Memory B cell (primary cell): Measurements from ENCODE around the gene UCP2.

ENCODE experiments used
- ATAC-seq: fragments of 150-1000 bp; cut with Tn5 transposase; 2 replicates; pipeline ENCODE4 v1.10.0; 2021; ENCODE audit warnings: low read depth, mild to moderate bottlenecking, moderate library complexity
- DNase-seq, 2 donors: peaks; one replicate each; pipeline ENCODE4 v3.0.0; 2022; ENCODE audit warnings: low spot score in 2 of 2
- H3K27ac Mint-ChIP-seq: one replicate; pipeline ENCODE4 v1.8.0; 2022; ENCODE audit warnings: mild to moderate bottlenecking, moderate library complexity, mixed read lengths
- H3K27me3 Mint-ChIP-seq: one replicate; pipeline ENCODE4 v1.8.0; 2022; ENCODE audit warnings: mixed read lengths
- H3K36me3 Mint-ChIP-seq: one replicate; pipeline ENCODE4 v1.8.0; 2022; ENCODE audit warnings: mild to moderate bottlenecking, mixed read lengths
- H3K4me1 Mint-ChIP-seq: one replicate; pipeline ENCODE4 v1.8.0; 2022; ENCODE audit warnings: mixed read lengths
- H3K4me3 Mint-ChIP-seq: one replicate; pipeline ENCODE4 v1.8.0; 2022; ENCODE audit warnings: mild to moderate bottlenecking, moderate library complexity, mixed read lengths
- H3K9me3 Mint-ChIP-seq: one replicate; pipeline ENCODE4 v1.8.0; 2022; ENCODE audit warnings: mixed read lengths

UCP2 gene

GRCh38 chr11:74015919-74016684 lies 33.5 kb upstream of the UCP2 start:
- Mint-ChIP-seq H3K4me3 (no peak overlapping the region), H3K27me3 (no peaks in the 10 kb centered on the region), H3K9me3 (no peaks in the 10 kb centered on the region), H3K4me1 (peaks cover 31% of the 10 kb centered on the region), H3K27ac (peak overlapping the region; percentile 51), H3K36me3 (peaks cover 14% of the 10 kb centered on the region)
- no peak for ATAC-seq
- no peak for DNase-seq

DNA sequence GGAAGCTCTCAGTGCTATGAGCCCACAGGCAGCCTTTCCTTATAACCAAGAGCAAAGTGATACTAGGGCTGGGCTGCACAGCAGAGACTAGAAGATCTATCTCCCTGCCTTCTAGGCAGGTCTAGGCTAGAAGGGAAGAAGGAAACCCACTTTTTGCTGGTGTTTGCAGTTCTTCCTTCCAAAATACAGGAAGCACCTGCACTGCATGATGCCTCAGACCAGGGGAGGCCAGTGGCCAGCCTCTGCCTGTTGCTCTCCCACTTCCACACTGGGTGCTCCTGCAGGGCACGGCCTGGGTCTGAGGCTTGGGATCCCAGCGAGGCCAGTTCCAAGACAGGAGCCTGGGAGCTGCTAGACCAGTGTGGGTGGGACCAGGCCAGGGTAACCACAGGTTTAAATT lies 32.2 kb upstream of the UCP2 start:
- H3K4me3 Mint-ChIP-seq, result no peak overlapping the region
- peak overlapping the region; percentile 79 for H3K27ac Mint-ChIP-seq
- peaks cover 42% of the 10 kb centered on the region for H3K4me1 Mint-ChIP-seq
- H3K27me3 Mint-ChIP-seq, result no peaks in the 10 kb centered on the region
- peaks cover 14% of the 10 kb centered on the region for H3K36me3 Mint-ChIP-seq
- DNase-seq (no peak), ATAC-seq (no peak)
- no peaks in the 10 kb centered on the region for H3K9me3 Mint-ChIP-seq

DNA sequence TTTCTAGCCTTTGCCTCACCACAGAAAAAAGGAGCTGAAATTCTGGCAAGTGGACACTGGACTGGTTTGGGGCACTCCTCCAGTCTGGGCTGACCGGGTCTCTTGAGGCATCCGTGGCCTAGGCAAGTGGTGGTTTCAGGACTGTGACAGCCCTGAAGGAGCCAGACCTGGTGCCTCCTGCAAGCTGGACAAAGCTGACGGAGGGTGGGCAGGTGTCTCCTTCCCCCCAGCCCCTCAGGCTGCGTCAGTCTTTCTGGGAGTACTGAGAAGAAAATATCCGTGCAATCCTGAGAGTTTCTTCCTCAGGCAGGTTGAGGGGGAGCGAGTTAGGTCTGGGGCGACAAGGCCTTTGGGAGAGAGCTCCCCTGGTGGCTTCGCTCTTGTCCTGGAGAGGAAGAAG lies 30.5 kb upstream of the UCP2 start:
- ATAC-seq (no peak), DNase-seq (no peak)
- H3K27ac Mint-ChIP-seq, result peak overlapping the region; percentile 97
- H3K27me3 Mint-ChIP-seq, result no peaks in the 10 kb centered on the region
- peaks cover 48% of the 10 kb centered on the region for H3K4me1 Mint-ChIP-seq
- no peaks in the 10 kb centered on the region for H3K9me3 Mint-ChIP-seq
- H3K4me3 Mint-ChIP-seq, result no peak overlapping the region
- peaks cover 14% of the 10 kb centered on the region for H3K36me3 Mint-ChIP-seq

DNA sequence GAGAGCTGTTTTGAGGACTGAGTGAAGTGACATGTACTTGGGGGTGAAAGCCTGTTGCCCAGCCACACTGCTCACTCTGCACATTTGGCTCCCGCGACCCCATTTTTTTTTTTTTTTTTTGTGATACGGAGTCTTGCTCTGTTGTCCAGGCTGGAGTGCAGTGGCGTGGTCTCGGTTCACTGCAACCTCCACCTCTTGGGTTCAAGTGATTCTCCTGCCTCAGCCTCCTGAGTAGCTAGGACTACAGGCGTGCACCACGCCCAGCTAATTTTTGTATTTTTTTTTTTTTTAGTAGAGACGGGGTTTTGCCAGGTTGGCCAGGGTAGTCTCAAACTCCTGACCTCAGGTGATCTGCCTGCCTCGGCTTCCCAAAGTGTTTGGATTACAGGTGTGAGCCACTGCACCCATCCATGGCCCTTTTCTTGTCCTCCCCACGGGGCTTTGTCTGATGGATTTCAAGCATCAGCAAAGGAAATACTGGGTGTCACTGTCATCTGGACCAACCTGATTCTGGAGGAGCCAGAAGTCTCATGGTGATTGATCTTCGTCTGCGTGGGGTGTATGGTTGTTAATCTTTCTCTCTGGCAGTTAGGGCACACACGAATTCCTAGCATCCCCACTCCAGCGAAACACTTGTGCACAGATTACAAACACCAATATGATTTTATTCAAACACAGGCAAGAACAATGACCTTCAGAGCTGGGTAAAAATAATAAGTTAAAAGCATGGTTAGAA lies 29.6 kb upstream of the UCP2 start:
- H3K4me3 Mint-ChIP-seq, result peak overlapping the region; percentile 68
- no peak for ATAC-seq
- no peak for DNase-seq
- peaks cover 13% of the 10 kb centered on the region for H3K36me3 Mint-ChIP-seq
- peaks cover 48% of the 10 kb centered on the region for H3K4me1 Mint-ChIP-seq
- no peaks in the 10 kb centered on the region for H3K9me3 Mint-ChIP-seq
- H3K27me3 Mint-ChIP-seq, result no peaks in the 10 kb centered on the region
- peak overlapping the region; percentile 97 for H3K27ac Mint-ChIP-seq

DNA sequence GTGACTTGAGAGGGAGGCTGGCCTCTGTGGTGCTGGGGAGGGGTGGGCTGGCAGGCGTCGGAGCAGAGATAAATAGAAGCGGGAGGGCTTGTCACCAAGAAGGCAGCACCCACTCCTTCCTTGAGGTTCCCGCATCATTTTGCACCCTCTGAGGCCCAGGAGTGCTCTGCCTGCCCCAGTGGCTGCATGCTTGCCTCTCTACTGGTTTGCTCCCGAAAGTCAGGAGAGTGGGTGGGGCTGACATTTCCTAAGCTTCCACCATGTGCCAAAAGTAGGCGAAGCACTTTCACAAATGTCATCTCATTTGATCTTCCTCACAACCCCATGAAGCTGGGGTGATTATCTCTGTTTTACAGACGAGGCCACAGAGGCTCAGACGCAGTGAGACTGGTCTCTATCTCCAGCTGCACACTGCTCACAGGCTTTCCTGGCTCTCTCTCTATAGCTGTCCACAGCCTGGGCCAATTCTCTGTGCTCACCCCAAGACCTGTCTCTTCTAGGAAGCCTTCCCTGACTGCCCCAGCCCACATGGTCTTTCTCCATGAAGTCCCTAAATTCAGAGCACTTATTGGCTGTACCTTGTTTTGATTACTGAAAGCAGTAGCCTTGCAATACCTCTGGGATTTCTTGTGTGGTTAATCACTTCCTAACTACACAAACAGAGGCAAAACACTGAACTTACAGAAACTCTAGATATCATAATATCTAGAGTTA lies 28.9 kb upstream of the UCP2 start:
- Mint-ChIP-seq H3K4me1 (peaks cover 46% of the 10 kb centered on the region), H3K4me3 (peak overlapping the region; percentile 68), H3K27me3 (no peaks in the 10 kb centered on the region), H3K36me3 (peaks cover 6% of the 10 kb centered on the region), H3K9me3 (no peaks in the 10 kb centered on the region), H3K27ac (peak overlapping the region; percentile 97)
- DNase-seq (peak; percentile 66 to 73), ATAC-seq (peak; percentile 87)

- Mint-ChIP-seq H3K36me3 (peaks cover under 1% of the 10 kb centered on the region), H3K4me1 (peaks cover 42% of the 10 kb centered on the region)
Measured at GRCh38 chr11:74010306-74011300, 28.0 kb upstream of the UCP2 start.

GRCh38 chr11:74009675-74010305 lies 27.1 kb upstream of the UCP2 start:
- H3K9me3 Mint-ChIP-seq, result no peaks in the 10 kb centered on the region
- peak overlapping the region; percentile 59 for H3K4me3 Mint-ChIP-seq
- no peaks in the 10 kb centered on the region for H3K27me3 Mint-ChIP-seq
- H3K36me3 Mint-ChIP-seq, result peaks cover 2% of the 10 kb centered on the region
- peak overlapping the region; percentile 97 for H3K27ac Mint-ChIP-seq
- DNase-seq (no peak), ATAC-seq (no peak)
- peaks cover 42% of the 10 kb centered on the region for H3K4me1 Mint-ChIP-seq

More at GRCh38 chr11:74010306-74011300, 28.0 kb upstream of the UCP2 start:
- ATAC-seq (no peak), DNase-seq (no peak)
- Mint-ChIP-seq H3K27me3 (no peaks in the 10 kb centered on the region), H3K9me3 (no peaks in the 10 kb centered on the region), H3K4me3 (peak overlapping the region; percentile 59), H3K27ac (peak overlapping the region; percentile 97)

- Mint-ChIP-seq H3K27ac (peak overlapping the region; percentile 88), H3K36me3 (peaks cover 2% of the 10 kb centered on the region), H3K9me3 (no peaks in the 10 kb centered on the region), H3K4me3 (no peak overlapping the region), H3K27me3 (no peaks in the 10 kb centered on the region), H3K4me1 (peaks cover 39% of the 10 kb centered on the region)
- ATAC-seq (no peak), DNase-seq (no peak)
Measured at GRCh38 chr11:74009230-74009547, 26.5 kb upstream of the UCP2 start.

GRCh38 chr11:74008373-74009229 lies 26.0 kb upstream of the UCP2 start, which contains the start of gene UCP3:
Gene UCP3 (minus strand): TSS chr11:74009085. CDS start chr11:74007042, 2,043 bp downstream.
- Mint-ChIP-seq H3K4me1 (peaks cover 39% of the 10 kb centered on the region), H3K4me3 (peak within 1 kb of the TSS; percentile 5), H3K27me3 (no peaks in the 10 kb centered on the region), H3K36me3 (peaks cover 2% of the 10 kb centered on the region), H3K27ac (peak within 1 kb of the TSS; percentile 97), H3K9me3 (no peaks in the 10 kb centered on the region)
- no peak for DNase-seq
- no peak for ATAC-seq

GRCh38 chr11:74007691-74008372 lies 25.2 kb upstream of the UCP2 start:
- no peaks in the 10 kb centered on the region for H3K27me3 Mint-ChIP-seq

DNA sequence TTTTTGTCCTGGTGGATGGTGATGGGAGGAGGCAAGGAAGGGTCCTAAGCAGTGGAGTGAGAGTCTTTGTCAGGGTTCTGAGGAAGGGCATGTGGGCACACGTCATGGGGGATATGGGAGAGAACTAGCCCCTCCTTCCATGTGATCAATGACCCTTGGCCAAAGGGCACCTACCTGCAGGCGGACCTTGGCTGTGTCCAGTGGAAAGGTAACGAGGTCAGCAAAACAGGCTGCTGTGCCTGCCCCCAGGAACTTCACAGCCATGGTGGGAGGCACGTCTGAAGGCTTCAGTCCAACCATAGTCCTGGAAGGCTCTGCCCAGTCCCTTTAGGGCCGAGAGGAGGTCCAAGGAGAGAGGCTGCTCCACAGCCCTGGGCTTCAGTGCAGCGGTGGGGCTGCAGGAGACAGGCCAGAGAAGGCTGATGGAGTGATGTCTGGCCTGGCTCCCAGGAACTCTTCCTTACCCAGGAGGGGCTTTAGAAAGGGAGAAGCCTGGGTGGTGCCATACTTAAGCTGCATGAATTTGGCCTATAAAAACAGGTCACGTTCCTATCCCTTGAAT lies 24.2 kb upstream of the UCP2 start:
- peaks cover 34% of the 10 kb centered on the region for H3K4me1 Mint-ChIP-seq

More at GRCh38 chr11:74007691-74008372, 25.2 kb upstream of the UCP2 start:
- DNase-seq (no peak), ATAC-seq (no peak)
- Mint-ChIP-seq H3K36me3 (peaks cover 6% of the 10 kb centered on the region), H3K27ac (peak overlapping the region; percentile 60), H3K4me3 (no peak overlapping the region), H3K9me3 (no peaks in the 10 kb centered on the region), H3K4me1 (peaks cover 39% of the 10 kb centered on the region)

More for the DNA sequence above, 24.2 kb upstream of the UCP2 start:
- ATAC-seq, result no peak
- no peaks in the 10 kb centered on the region for H3K27me3 Mint-ChIP-seq
- no peak overlapping the region for H3K4me3 Mint-ChIP-seq
- peak overlapping the region; percentile 67 for H3K27ac Mint-ChIP-seq
- DNase-seq, result no peak
- peaks cover 6% of the 10 kb centered on the region for H3K36me3 Mint-ChIP-seq
- H3K9me3 Mint-ChIP-seq, result no peaks in the 10 kb centered on the region
